ENCODE results near the gene GALNT18. TPM values are rescaled to one million over a fixed set of nuclear protein-coding genes. Genes with fewer than 3 reads are reported as not detected.

GALNT18 gene
- total RNA-seq, 1 donor = 4.7 TPM

GRCh38 chr11:11553573-11553972, 68.2 kb downstream of the GALNT18 start:
- no peak for DNase-seq (ENCODE audit: insufficient read length, low spot score, missing footprints)
- no peaks in the 10 kb centered on the region for H3K79me2 ChIP-seq (ENCODE audit: insufficient read depth, low read length)
- H3K4me1 ChIP-seq (ENCODE audit: insufficient read depth, low read length) = no peaks in the 10 kb centered on the region
- H3K4me2 ChIP-seq (ENCODE audit: insufficient read depth, low read length) = no peak overlapping the region
- H3K27me3 ChIP-seq (ENCODE audit: insufficient read depth, low read length) = peaks cover 4% of the 10 kb centered on the region
- H4K20me1 ChIP-seq (ENCODE audit: insufficient read depth, low read length) = no peaks in the 10 kb centered on the region
- no peak overlapping the region for H2AFZ ChIP-seq (ENCODE audit: low read length)
- H3K4me3 ChIP-seq (ENCODE audit: insufficient read depth, low read length) = no peak overlapping the region
- no peak for TF ChIP-seq CTCF (IDR thresholded peaks at IDR 0.05; ENCODE audit: extremely low read depth, low read depth, low read length)
- H3K9me3 ChIP-seq (ENCODE audit: low read depth, low read length) = no peaks in the 10 kb centered on the region
- no peaks in the 10 kb centered on the region for H3K36me3 ChIP-seq (ENCODE audit: insufficient read depth, low read length)
- H3K27ac ChIP-seq (ENCODE audit: low read depth, low read length) = no peak overlapping the region

- no peak for DNase-seq (ENCODE audit: insufficient read length, low spot score, missing footprints)
- no peaks in the 10 kb centered on the region for H4K20me1 ChIP-seq (ENCODE audit: insufficient read depth, low read length)
- H3K36me3 ChIP-seq (ENCODE audit: insufficient read depth, low read length) = no peaks in the 10 kb centered on the region
- no peaks in the 10 kb centered on the region for H3K9me3 ChIP-seq (ENCODE audit: low read depth, low read length)
- peaks cover 4% of the 10 kb centered on the region for H3K27me3 ChIP-seq (ENCODE audit: insufficient read depth, low read length)
- H3K4me3 ChIP-seq (ENCODE audit: insufficient read depth, low read length) = no peak overlapping the region
- no peaks in the 10 kb centered on the region for H3K4me1 ChIP-seq (ENCODE audit: insufficient read depth, low read length)
- TF ChIP-seq CTCF (IDR thresholded peaks at IDR 0.05; ENCODE audit: extremely low read depth, low read depth, low read length) = no peak
- H3K27ac ChIP-seq (ENCODE audit: low read depth, low read length) = no peak overlapping the region
- no peak overlapping the region for H2AFZ ChIP-seq (ENCODE audit: low read length)
- H3K79me2 ChIP-seq (ENCODE audit: insufficient read depth, low read length) = no peaks in the 10 kb centered on the region
- H3K4me2 ChIP-seq (ENCODE audit: insufficient read depth, low read length) = no peak overlapping the region
Measured at GRCh38 chr11:11552529-11553087, 69.2 kb downstream of the GALNT18 start.

- H3K36me3 ChIP-seq (ENCODE audit: insufficient read depth, low read length) = no peaks in the 10 kb centered on the region
- peaks cover 5% of the 10 kb centered on the region for H3K27me3 ChIP-seq (ENCODE audit: insufficient read depth, low read length)
- H3K4me3 ChIP-seq (ENCODE audit: insufficient read depth, low read length) = no peak overlapping the region
- H4K20me1 ChIP-seq (ENCODE audit: insufficient read depth, low read length) = peaks cover under 1% of the 10 kb centered on the region
- no peak for TF ChIP-seq CTCF (IDR thresholded peaks at IDR 0.05; ENCODE audit: extremely low read depth, low read depth, low read length)
- H3K4me2 ChIP-seq (ENCODE audit: insufficient read depth, low read length) = no peak overlapping the region
- no peak overlapping the region for H2AFZ ChIP-seq (ENCODE audit: low read length)
- H3K9me3 ChIP-seq (ENCODE audit: low read depth, low read length) = no peaks in the 10 kb centered on the region
- H3K27ac ChIP-seq (ENCODE audit: low read depth, low read length) = no peak overlapping the region
- no peaks in the 10 kb centered on the region for H3K4me1 ChIP-seq (ENCODE audit: insufficient read depth, low read length)
- no peaks in the 10 kb centered on the region for H3K79me2 ChIP-seq (ENCODE audit: insufficient read depth, low read length)
- no peak for DNase-seq (ENCODE audit: insufficient read length, low spot score, missing footprints)
Measured at GRCh38 chr11:11550534-11550933, 71.3 kb downstream of the GALNT18 start.

GRCh38 chr11:11545285-11546275, 76.2 kb downstream of the GALNT18 start:
- Histone ChIP-seq H3K4me3 (ENCODE audit: insufficient read depth, low read length) (no peak overlapping the region), H3K9me3 (ENCODE audit: low read depth, low read length) (no peaks in the 10 kb centered on the region), H3K27ac (ENCODE audit: low read depth, low read length) (no peak overlapping the region), H3K27me3 (ENCODE audit: insufficient read depth, low read length) (peaks cover 25% of the 10 kb centered on the region), H2AFZ (ENCODE audit: low read length) (no peak overlapping the region), H3K4me1 (ENCODE audit: insufficient read depth, low read length) (no peaks in the 10 kb centered on the region), H4K20me1 (ENCODE audit: insufficient read depth, low read length) (peaks cover 5% of the 10 kb centered on the region), H3K79me2 (ENCODE audit: insufficient read depth, low read length) (no peaks in the 10 kb centered on the region), H3K4me2 (ENCODE audit: insufficient read depth, low read length) (no peak overlapping the region), H3K36me3 (ENCODE audit: insufficient read depth, low read length) (no peaks in the 10 kb centered on the region)
- DNase-seq (ENCODE audit: insufficient read length, low spot score, missing footprints) = no peak
- TF ChIP-seq CTCF (IDR thresholded peaks at IDR 0.05; ENCODE audit: extremely low read depth, low read depth, low read length) = no peak

Data from osteoblast (primary cell).